HG03025 (cell line): ENCODE data around the gene RBBP8NL.

Experiments
- ATAC-seq: cut with Tn5 transposase; IDR thresholded peaks from one replicate; pipeline ENCODE4 v1.9.1; 2021; ENCODE audit warnings: mild to moderate bottlenecking, moderate library complexity; ENCODE audit not compliant: unreplicated experiment, low FRiP score

RBBP8NL gene

DNA sequence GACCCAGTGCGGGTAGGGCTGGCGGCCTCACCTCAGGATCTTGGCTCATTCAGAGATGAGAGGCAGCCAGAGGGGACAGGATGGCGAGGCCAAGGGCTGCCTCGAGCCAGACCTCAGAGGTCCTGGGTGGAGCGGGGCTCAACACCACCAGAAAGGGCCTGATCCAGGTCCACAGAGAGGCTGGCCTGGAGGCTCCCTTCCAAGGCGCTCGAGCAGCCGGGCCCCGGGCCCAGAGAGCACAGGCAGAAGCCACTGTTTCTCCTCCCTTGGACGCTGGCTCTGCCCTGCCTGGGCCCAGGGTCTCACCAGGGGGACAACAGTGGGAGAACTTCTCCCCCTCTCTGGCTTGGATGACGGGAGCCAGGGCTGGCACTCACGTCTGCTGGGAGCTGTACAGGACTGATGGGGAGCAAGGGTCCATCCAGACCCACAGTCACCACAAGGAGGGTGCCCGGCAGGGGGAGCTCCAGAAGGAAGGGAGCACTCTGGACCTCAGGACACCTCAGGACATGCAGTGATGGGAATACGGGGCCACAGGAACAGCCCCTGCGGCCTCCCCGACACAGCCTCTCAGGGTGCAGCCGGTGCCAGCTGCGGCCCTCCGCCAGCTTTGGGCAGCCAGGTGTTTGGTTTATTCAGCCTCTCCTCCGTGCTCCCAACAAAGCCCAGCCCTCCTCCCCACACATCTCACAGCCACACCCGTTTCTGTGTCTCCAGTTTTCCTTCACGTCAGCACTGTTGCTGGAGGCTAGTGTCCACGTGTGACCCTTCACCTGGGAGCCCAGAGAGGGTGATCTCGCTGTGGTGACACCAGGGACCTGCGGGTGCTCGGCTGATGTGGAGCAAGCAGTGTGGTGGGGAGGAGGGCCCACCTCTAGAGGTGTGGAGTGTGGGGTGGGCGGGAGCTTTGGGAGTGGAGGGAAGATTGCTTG is 31.8 kb downstream of the RBBP8NL start:
- no peak for ATAC-seq

DNA sequence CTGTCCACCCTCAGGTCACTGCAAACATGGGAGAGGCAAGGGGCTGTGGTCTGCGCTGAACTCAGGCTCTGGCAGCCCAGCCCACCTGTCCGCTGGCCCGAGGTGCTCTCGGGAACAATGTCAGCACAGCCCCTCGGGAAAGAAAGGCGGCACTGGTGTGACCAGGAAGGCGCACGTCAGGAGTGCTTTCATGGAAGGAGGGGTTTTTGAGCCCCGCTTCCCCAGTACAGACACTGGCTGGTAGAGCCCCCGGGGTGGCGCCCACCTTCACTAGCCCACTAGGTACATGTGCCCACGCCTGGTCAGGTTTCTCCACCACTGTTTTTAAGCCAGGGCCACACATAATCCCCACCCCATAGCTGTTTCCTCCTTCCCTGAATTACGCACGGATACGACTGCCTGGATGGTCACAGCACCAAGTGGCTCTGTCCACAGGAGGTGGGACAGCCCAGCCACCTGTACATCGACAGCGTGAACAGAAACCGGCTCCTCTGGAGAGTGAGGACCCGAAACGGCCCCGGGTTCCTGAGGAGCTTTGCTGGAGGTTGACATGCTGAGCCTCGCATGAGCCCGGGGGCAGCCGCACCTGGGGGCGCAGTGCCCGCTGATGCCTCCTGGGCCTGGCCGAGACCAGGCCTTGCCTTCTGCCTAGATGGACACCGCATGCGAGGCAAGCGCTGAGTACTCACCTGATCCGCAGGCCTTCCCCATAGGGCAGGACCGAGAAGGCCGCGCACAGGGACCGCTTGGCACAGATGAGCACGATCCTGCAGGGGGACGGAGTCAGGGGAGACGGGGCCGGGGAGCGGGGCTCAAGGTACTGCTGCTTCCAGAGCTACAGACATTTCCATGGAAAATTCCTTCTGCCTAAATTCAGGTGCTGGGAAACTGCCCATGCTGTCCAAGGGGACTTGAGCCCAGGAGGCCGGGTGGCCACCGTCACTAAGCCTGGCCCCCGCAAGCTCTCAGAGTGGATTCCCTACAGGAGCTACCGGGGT is 32.8 kb downstream of the RBBP8NL start:
- no peak for ATAC-seq

DNA sequence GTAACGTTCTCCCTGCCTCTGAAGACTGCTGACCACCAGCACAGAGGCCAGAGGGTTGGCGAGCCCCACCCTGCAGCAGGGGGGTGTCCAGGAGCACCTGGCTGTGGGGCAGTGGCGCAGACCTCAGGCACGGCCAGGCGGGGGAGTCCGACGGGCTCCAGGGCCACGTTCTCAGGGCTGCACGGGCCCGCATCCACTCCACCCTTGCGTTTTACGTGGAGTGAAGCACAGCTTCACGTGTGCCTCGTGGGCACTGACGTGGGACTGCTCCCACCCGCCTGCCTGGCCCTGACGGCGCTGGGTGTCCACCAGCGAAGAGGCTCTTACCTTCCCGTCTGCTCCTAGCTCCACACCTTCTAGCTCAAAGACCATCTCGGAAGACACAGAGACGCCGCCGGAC is 33.5 kb downstream of the RBBP8NL start:
- ATAC-seq, result no peak

DNA sequence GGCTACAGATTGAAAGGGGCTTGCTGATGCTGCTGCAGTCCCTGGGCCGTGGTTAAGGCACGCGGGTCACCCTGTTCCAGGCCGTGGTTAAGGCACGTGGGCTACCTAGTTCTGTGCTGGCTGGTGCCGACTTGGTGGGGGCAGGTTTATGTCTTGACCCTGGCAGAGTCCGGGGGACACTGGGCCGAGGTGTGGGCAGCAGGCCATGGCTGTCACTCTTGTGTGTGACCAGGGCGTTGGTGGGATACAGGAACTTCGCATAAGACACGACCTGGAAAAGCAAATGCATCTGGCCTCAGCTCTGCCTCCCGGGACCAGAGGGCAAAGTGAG is 34.0 kb downstream of the RBBP8NL start:
- ATAC-seq, result no peak

DNA sequence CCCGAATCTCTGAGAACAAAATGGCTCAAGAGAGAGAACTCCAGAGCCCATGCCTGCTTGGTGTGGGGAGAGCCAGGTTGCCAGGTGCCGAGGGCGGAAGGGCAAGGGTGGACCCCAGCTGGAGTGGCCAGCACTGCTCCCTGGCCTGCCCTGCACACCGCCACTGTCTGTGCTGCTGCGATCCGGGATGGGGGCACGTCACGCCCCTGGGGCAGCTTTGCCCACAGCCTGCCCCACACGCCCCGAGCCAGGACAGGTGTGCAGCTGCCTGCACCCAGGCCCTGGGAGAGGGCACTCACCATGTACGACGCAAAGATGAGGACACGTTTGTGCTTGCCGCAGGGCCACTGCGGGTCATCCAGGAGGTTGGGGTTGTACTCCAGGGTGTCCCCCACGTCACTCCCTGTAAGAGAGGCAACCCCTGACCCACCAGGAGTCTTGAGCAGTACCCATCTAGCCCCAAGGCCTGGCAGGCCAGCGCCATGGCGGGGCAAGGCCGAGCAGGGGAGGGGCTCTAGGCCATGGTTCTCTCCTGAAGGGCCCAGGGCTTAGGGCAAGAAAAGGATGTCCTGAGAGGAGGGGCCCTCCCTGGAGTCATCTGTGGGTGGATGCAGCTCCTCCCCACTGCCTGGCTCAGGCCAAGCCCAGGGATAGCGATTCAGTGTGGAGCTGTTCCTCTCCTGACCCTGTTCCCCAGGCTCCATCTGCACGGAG is 34.6 kb downstream of the RBBP8NL start:
- ATAC-seq, result no peak

DNA sequence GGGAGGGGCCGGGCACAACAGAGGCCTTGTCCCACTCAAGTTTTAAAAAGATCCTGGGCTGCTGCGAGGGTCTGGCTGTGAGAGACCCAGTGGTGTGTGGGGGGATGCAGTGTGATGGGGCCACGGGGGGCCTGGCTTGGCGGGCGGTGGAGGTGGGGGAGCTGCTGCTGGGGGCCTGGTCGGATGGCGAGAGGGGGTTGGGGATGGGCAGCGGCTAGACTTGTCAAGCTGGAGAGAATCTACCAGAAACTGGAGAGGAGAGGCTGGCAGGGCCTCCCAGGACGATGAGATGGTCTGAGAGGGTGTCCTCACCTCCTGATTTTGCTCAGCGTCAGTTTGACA is 35.3 kb downstream of the RBBP8NL start:
- no peak for ATAC-seq

DNA sequence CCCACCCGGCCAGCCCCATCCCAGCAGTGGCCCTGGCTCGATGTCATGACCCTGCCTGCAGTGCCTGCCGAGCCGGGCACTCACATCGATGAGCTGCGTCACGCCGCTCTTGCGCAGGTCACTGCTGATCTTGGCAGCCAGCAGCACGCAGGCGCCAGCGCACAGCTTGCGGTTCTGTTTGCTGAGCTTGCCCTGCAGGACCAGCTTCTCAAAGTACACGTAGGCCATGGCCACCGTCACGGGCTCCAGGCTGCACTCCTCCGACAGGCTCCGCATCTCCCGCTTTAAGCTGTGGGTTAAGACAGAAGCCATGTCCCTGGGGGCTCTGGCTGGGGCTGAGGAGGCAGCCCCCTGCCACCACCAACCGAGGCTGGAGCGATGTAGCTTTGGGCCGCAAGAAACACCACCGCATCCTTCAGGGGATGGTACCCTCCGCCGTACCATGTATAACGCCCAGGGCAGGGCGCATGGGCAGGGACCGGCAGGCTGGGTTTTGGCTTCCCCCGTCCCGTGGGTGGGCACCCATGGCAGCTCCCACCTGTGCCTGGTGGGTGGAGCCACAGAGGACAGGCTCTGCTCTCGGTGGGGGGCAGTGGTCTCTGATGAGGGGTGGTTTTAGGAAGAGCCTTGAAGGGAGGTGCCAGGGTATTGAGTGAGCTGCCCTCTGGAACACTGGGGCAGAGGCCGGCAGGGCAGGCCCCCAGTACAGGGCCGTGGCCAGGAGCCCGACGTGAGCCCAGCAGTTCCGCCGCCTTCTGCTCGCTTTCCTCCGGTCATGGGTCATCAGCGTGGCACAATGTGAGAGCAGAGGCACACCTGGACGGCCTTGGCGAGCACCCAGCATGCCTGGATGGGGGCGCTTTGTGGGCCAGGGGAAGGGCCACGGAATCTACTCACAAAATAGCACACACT is 35.9 kb downstream of the RBBP8NL start:
- ATAC-seq, result no peak

DNA sequence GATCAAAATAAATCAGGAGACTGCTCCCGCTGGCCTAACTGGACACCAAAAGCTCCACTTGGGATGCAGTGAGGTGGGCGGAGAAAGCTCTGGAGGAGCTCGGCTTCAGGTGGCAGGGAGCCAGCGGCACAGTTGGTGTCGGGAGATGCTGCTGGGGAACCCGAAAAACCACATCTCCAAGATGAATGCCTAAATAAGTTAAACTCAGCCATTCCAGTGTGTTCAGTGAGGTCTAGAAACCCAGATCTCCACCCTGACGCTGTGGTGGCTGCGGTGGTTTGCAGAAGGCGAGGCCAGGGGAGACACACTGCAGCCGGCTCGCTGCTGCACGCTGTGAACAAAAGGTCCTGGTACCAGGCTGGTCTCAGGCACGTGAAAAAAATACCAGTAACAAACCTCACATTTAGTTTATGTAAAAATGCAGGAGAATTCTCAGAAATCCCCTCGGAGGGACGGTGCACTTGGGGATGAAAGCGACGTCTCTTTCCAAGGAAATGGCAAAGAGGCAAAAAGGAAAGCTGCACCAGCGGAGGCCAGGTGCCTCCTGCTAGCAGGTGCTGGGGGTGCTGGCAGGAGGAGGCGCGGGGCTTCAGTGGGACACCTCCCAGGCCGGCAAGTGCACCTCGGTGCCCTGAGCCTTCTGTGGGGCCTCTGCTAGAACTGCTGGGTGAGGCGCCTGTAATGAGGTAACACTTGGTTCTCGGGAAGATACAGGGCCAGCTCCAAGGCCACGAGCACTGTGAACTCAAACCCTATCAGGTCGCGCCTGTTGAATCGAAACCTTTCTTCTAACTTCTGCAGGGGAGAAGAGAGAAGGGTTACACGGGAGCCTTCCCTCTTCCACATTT is 36.8 kb downstream of the RBBP8NL start:
- ATAC-seq, result no peak

DNA sequence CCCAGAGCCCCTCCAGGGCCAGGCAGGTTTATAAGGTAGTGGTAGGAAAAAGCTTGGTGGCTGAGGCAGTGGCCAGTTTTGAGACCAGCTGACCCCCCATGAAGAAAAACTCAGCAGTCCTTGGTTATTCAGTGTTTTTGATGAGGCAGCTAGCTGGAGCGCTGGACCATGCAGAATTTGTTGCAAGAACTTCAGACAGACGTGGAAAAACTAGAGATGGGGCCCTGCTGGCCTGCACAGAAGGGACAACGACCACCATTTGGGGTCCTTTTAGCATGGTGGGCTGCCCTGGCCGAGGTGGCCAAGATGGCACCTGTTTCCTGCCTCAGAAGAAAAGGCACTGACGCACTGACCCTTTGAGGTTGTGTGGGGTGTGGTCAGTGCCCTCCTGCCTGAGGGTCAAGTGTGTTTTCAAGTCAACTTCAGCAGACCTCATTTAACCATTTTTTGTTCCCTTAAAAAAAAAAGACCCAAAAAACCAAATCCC is 37.7 kb downstream of the RBBP8NL start:
- no peak for ATAC-seq

DNA sequence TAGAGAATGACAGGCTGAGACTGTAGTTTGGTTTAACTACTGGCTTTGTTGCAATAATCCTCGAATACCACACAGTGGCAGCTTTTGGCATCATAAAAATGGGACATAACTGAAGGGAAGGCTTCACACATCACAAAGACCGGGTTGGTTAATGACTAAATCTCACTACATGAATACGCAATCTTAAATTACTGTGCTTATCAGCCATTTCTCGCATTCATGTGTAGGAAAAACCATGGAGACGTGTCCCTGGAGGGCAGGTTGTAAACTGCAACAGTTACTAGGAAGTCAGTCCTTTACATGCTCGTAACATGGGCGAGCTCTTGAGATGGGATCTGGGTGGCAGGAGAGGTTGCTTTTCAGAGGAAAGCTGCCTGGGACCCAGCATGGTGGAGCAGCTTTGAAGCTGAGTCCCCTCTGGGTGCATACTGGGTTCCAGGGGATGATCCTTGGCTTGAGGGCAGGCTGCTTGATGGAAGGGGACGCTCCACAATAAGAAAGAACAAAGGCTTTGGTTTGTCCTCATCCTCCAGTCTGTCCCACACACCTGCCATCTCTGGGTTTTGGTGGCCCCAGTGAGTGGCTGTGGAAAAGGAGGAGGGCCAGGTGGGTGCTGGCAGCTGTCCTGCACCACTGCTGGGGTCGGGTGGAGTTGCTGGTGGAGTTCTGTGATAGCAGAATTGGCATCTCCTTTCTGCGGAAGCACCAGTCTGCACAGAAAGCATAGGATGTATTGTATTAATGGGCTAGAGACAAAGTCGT is 38.3 kb downstream of the RBBP8NL start:
- ATAC-seq, result no peak

DNA sequence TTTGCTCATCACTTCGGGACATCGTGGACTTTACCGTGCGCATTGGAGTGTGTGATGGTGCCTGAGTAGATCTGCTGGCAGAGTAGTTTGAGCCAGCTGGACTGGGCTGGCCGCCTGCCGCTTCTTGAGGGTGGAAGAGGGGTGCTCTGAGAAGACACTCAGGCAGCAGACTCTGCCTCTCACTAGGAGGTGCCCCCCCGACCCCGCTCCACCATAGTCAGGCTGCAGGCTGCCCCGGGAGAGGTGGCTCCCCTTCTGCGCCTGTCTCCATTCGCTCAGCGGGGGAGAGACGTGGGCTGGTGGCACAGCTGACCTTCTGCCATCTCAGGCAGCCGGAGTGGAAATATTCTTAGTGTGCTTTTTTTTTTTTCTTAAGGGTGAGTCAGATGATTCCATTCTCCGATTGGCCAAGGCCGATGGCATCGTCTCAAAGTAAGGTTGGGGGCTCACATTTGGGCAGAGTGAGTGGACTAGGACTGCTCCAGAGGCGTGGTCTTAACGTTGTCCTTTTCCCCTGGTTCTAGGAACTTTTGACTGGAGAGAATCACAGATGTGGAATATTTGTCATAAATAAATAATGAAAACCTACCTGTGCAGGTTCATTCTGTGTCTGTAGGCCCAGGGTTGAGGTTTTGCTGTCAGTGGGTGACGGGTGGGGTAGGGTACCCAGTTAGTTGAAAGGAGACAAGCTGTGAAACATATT is 39.3 kb downstream of the RBBP8NL start:
- ATAC-seq, result no peak

DNA sequence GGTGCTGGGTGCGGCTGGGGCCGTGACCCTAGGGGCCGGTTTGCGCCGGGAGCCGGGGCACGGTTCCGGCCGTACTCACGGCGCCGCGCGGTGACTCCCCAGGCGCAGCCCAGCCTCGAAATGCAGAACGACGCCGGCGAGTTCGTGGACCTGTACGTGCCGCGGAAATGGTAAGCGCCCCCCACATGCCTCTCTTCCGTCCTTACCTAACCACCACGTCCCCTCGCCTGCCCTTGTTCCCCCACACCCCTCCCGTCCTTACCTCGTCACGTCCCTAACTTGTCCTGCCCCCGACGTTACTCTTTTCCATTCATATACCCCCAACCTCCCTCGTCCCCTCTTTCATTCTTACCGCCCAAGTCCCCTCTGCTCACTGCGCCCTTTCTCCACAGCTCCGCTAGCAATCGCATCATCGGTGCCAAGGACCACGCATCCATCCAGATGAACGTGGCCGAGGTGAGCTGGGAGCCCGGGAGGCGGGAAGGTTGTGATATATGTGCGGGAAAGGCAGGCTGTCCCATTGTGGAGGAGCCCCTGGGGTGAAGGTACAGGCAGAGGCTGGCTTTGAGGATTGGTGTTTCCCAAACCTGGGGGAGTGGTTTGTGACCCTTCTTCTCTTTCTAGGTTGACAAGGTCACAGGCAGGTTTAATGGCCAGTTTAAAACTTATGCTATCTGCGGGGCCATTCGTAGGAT is 40.0 kb downstream of the RBBP8NL start:
- no peak for ATAC-seq

DNA sequence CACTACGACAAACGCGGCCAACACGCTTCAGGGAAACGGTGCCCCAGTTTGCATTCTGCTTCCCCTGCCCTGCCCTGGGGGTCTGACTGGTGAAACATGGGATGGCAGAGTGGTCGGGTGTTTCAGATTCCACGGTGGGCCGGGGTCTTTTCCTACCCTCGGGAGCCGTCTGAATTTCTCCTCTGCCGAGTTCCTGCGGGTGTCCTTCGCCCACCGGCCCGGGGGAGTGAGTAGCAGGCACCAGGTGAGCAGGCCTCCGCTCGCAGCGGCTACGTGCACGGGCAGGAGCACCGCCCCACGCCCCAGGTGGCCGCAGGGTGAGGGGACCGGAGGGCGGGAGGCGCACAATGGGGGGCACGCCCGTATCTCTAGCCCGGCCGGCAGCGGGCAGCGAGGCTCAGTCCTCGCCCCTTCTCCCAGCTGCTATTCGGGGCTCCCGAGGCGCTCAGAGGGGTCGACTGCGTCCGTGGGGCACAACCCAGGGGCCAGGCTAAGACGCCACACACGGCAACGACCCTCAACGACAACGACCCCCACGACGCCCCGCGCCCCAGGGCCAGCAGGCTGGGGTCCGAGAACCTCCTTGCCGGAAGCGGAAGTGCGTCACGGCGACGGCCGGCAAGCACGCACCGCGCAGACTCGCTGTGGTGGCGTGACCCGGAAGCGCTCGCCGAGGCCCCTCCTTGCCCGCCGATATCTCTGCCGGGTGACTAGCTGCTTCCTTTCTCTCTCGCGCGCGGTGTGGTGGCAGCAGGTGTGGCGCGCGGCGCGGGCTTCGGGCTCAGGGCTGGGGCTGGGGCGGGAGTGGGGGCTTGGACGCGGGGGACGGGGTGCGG is 40.7 kb downstream of the RBBP8NL start, which contains the start of gene RPS21:
Gene RPS21, plus strand, starts transcription at position 721 of the 836 bp plus-strand sequence. CDS start 236 bp downstream, outside the sequence.
- peak; percentile 66 for ATAC-seq

DNA sequence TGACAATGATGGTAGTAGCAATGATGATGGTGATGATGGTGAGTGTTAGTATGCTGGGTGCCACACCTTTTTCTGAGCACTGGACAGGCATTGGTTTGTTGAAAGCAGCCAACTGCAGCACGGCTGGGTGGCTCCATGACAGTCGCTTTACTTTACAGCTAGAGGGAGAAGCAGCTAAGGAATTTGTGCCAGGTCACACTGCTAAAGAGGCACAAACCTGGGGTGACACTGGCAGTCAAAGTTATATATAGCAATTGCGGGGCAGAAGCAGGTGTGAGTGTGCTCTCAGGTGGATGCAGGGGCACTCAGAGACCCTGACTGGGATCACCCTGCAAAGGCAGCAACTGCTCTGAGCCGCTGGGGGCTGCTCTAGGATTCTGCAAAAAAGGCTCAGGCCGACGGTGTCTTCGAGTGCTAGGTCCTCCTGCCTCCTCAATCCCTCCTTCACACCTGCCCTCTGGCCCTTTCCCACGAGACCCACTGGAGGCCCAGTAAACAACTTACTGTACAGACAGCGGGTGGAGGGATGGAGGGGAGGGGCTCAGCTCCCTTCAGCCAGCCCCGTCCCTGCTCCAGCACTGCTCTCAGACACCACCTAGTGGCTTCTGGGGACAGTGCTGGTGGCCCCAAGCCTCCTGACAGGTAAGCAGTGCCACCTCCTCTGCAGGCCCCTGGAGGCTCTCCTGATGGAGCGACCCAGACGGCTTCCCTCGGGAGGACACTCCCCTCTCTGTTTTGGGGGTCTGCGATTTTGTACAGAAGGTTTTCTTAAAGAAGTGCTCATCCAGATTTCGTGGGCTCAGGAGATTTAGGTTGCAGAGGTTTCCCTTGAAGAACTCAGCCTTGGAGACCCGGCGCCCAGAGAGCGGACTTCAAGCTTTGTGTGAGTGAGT is 44.8 kb downstream of the RBBP8NL start:
- no peak for ATAC-seq

DNA sequence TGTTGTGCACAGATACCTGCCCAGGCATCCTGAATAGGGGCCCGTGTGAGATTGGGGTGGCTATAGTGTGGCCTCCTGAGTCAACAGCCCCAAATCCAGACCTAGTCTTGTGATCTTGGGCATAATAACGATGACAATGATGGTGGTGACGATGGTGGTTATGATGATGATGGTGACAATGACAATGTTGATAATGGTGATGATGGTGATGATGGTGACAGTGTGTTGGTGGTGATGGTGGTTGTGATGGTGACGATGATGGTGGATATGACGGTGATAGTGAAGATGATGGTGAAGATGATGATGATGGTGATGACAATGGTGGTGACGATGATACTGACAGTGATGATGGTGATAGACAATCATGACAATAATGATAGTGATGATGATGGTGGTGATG is 45.5 kb downstream of the RBBP8NL start:
- no peak for ATAC-seq
